IMR-90 (cell line): Measurements from ENCODE around the gene HIRA. TPM values are rescaled to one million over a fixed set of nuclear protein-coding genes. Genes with fewer than 3 reads are reported as not detected.

ENCODE experiments used
- ATAC-seq: fragments of 200-7000 bp; cut with Tn5 transposase; 2 replicates; pipeline ENCODE4 v1.9.1; 2020; ENCODE audit warnings: low read depth, mild to moderate bottlenecking, moderate library complexity
- BruUV-seq: library from RNA; stranded (reverse); fragments of 400-500 nt; replicated peaks from 2 replicates; lab custom pipeline; 2021; lab: Mats Ljungman, UMichigan
- CTCF ChIA-PET: fragments of 300-600 bp; formaldehyde crosslinking; extraction: SDS; loops from one replicate; lab custom pipeline; 2021; ENCODE audit warnings: antibody characterized with exemption; lab: Yijun Ruan, JAX
- POLR2A ChIA-PET: fragments of 300-600 bp; sonication (Branson Sonifier 250); formaldehyde crosslinking; loops from one replicate; lab custom pipeline; 2022; ENCODE audit warnings: antibody characterized with exemption; ENCODE audit not compliant: unreplicated experiment; lab: Charles Lee
- DNase-seq: peaks from one replicate; pipeline ENCODE4 v3.0.0; 2013
- H2AFZ ChIP-seq: replicated peaks from 2 replicates; pipeline ENCODE3; 2013; ENCODE audit warnings: low read length, mild to moderate bottlenecking; ENCODE audit not compliant: poor library complexity
- H2AK5ac ChIP-seq: 2 replicates; pipeline ENCODE4 v1.6.1; 2013; ENCODE audit warnings: low read depth, low read length, inconsistent platforms
- H2AK9ac ChIP-seq: replicated peaks from 2 replicates; pipeline ENCODE3; 2013; ENCODE audit warnings: mild to moderate bottlenecking, low read depth, low read length, moderate library complexity; ENCODE audit not compliant: poor library complexity
- H2BK120ac ChIP-seq: 2 replicates; pipeline ENCODE4 v1.6.1; 2013; ENCODE audit warnings: low read depth, low read length, inconsistent platforms
- H2BK15ac ChIP-seq: 3 replicates; pipeline ENCODE4 v1.6.1; 2013; ENCODE audit warnings: low read depth, low read length, inconsistent platforms
- H2BK20ac ChIP-seq: 2 replicates; pipeline ENCODE4 v1.6.1; 2013; ENCODE audit warnings: low read depth, mild to moderate bottlenecking, inconsistent platforms, low read length, moderate library complexity
- H2BK5ac ChIP-seq: 2 replicates; pipeline ENCODE4 v1.6.1; 2013; ENCODE audit warnings: mild to moderate bottlenecking, low read depth, low read length, inconsistent platforms; ENCODE audit not compliant: poor library complexity, severe bottlenecking
- H3K14ac ChIP-seq: replicated peaks from 2 replicates; pipeline ENCODE4 v1.6.1; 2013; ENCODE audit warnings: low read depth, low read length, inconsistent platforms
- H3K18ac ChIP-seq: 2 replicates; pipeline ENCODE4 v1.6.1; 2013; ENCODE audit warnings: low read depth, low read length, control low read depth
- H3K23ac ChIP-seq: 2 replicates; pipeline ENCODE4 v1.6.1; 2013; ENCODE audit warnings: low read depth, low read length, inconsistent platforms
- H3K27ac ChIP-seq: 2 replicates; pipeline ENCODE4 v1.5.1; 2013; ENCODE audit warnings: mild to moderate bottlenecking, control low read depth, low read length; ENCODE audit not compliant: insufficient read depth
- H3K27me3 ChIP-seq: 2 replicates; pipeline ENCODE4 v1.6.1; 2013; ENCODE audit warnings: low read length; ENCODE audit not compliant: control insufficient read depth, insufficient read depth
- H3K36me3 ChIP-seq: 2 replicates; pipeline ENCODE4 v1.6.1; 2013; ENCODE audit warnings: low read length, mixed read lengths; ENCODE audit not compliant: control insufficient read depth, insufficient read depth
- H3K4ac ChIP-seq: 2 replicates; pipeline ENCODE4 v1.6.1; 2013; ENCODE audit warnings: low read depth, low read length, inconsistent platforms
- H3K4me1 ChIP-seq: 2 replicates; pipeline ENCODE4 v1.6.1; 2013; ENCODE audit warnings: low read length, mixed read lengths; ENCODE audit not compliant: control insufficient read depth, insufficient read depth
- H3K4me2 ChIP-seq: 2 replicates; pipeline ENCODE4 v1.6.1; 2013; ENCODE audit warnings: low read depth, mild to moderate bottlenecking, control low read depth, low read length, moderate library complexity
- H3K4me3 ChIP-seq: 2 replicates; pipeline ENCODE4 v1.5.1; 2013; ENCODE audit warnings: low read depth, mild to moderate bottlenecking, control low read depth, low read length, moderate library complexity; ENCODE audit not compliant: insufficient read depth
- H3K56ac ChIP-seq: 2 replicates; pipeline ENCODE4 v1.6.1; 2013; ENCODE audit warnings: low read length, inconsistent platforms; ENCODE audit not compliant: insufficient read depth; ENCODE audit errors: extremely low read depth
- H3K79me1 ChIP-seq, 2 experiments: 2 replicates each; pipeline ENCODE4 v1.6.1; 2013; ENCODE audit warnings: low read length in 2 of 2, inconsistent platforms in 1 of 2, low read depth in 1 of 2
- H3K9ac ChIP-seq: 2 replicates; pipeline ENCODE4 v1.6.1; 2013; ENCODE audit warnings: low read depth, low read length, control low read depth
- H3K9me1 ChIP-seq: 2 replicates; pipeline ENCODE4 v1.6.1; 2013; ENCODE audit warnings: low read length, inconsistent platforms; ENCODE audit not compliant: insufficient read depth
- H3K9me3 ChIP-seq: 2 replicates; pipeline ENCODE4 v1.6.1; 2013; ENCODE audit warnings: low read length; ENCODE audit not compliant: control insufficient read depth, insufficient read depth
- H4K20me1 ChIP-seq: 2 replicates; pipeline ENCODE4 v1.6.1; 2013; ENCODE audit warnings: low read length, inconsistent platforms; ENCODE audit not compliant: insufficient read depth
- H4K5ac ChIP-seq: 2 replicates; pipeline ENCODE4 v1.6.1; 2013; ENCODE audit warnings: mild to moderate bottlenecking, low read depth, low read length, control low read depth
- H4K8ac ChIP-seq, 2 experiments: 2 replicates each; pipeline ENCODE4 v1.6.1; 2013; ENCODE audit warnings: low read depth in 2 of 2, low read length in 2 of 2, control low read depth in 1 of 2, inconsistent platforms in 1 of 2
- H4K91ac ChIP-seq: 2 replicates; pipeline ENCODE4 v1.6.1; 2013; ENCODE audit warnings: low read depth, low read length, inconsistent platforms; ENCODE audit not compliant: insufficient read depth
- FOS ChIP-seq: fragments of 150-350 bp; IDR thresholded peaks from 2 replicates; pipeline ENCODE4 v1.6.1; 2016; ENCODE audit warnings: low read depth, low read length
- MAZ ChIP-seq: IDR thresholded peaks from 2 replicates; pipeline ENCODE4 v1.6.1; 2012; ENCODE audit warnings: low read depth, mild to moderate bottlenecking, low read length, improper control_type of control experiment, moderate library complexity, borderline replicate concordance
- POLR2A ChIP-seq: IDR thresholded peaks from 2 replicates; pipeline ENCODE4 v1.6.1; 2012; ENCODE audit warnings: mild to moderate bottlenecking, low read depth, low read length
- RCOR1 ChIP-seq: IDR thresholded peaks from 2 replicates; pipeline ENCODE4 v1.6.1; 2012; ENCODE audit warnings: mild to moderate bottlenecking, low read length, improper control_type of control experiment; ENCODE audit not compliant: insufficient replicate concordance
- RFX5 ChIP-seq: IDR thresholded peaks from 2 replicates; pipeline ENCODE4 v1.8.0; 2012; ENCODE audit warnings: low read depth, mild to moderate bottlenecking, low read length, moderate library complexity
- SMC3 ChIP-seq: fragments of 150-350 bp; IDR thresholded peaks from 2 replicates; pipeline ENCODE4 v1.6.1; 2016; ENCODE audit warnings: low read depth, mild to moderate bottlenecking, antibody characterized with exemption, low read length, moderate library complexity
- USF2 ChIP-seq: fragments of 150-350 bp; IDR thresholded peaks from 2 replicates; pipeline ENCODE4 v1.6.1; 2017; ENCODE audit warnings: mild to moderate bottlenecking, antibody characterized with exemption, low read length, low read depth
- WGBS, 2 experiments: methylation state at CpG; one replicate each; pipeline versions ENCODE4 v1.1.5 to v1.1.7; 2013; ENCODE audit warnings: missing lambda C conversion rate in 2 of 2; ENCODE audit not compliant: insufficient read length in 1 of 2; ENCODE audit errors: extremely low coverage in 2 of 2; 5-methylcytosine and 5-hydroxymethylcytosine counted together
- dilution Hi-C: fragments of 300-500 bp; cut with HindIII; formaldehyde crosslinking; loops from one replicate; pipeline ENCODE4 v1.14.3; 2018; ENCODE audit warnings: low sequenced_read_pairs; ENCODE audit not compliant: unreplicated experiment
- in situ Hi-C: fragments of 300-500 bp; cut with MboI; formaldehyde crosslinking; loops from 3 replicates; pipeline ENCODE4 v1.14.3; 2019; ENCODE audit warnings: low sequenced_read_pairs, inconsistent platforms, mixed read lengths
- intact Hi-C: fragments of 100-400 bp; cut with micrococcal nuclease; formaldehyde crosslinking; loops from 2 replicates; pipeline ENCODE4 v1.10.0; 2022
- polyA plus RNA-seq, 3 experiments: library from polyadenylated mRNA; depleted of rRNA; stranded (reverse); fragments of >200 nt; gene quantifications; 2 replicates each; pipeline ENCODE4 v1.2.3, GENCODE V29; 2012; ENCODE audit warnings: low replicate concordance in 1 of 3
- total RNA-seq: library from RNA; depleted of rRNA; stranded (reverse); fragments of >200 nt; gene quantifications from 2 replicates; pipeline ENCODE4 v1.2.3, GENCODE V29; 2012

The HIRA gene
- total and polyA plus RNA-seq, 2 of the 4 experiments (the other 2 are of a cell fraction) = 14.5 to 24.2 TPM

GRCh38 chr22:19448076-19448607, 16.6 kb upstream of the HIRA start:
- peak overlapping the region; percentile 96 for H2AFZ ChIP-seq
- H3K4ac ChIP-seq = peak overlapping the region; percentile 76
- H4K8ac ChIP-seq = peak overlapping the region; percentile 77 to 91
- peaks cover 27% of the 10 kb centered on the region for H3K36me3 ChIP-seq
- ATAC-seq (peak; percentile 62), DNase-seq (peak; percentile 43)
- H2BK5ac ChIP-seq = peak overlapping the region; percentile 58
- H3K9ac ChIP-seq = peak overlapping the region; percentile 84
- peak overlapping the region; percentile 67 for H3K27ac ChIP-seq
- no TSS peak for BruUV-seq
- WGBS, 2 experiments = 10% methylated on average over 6 of the region's 14 CpGs; no CpG with 5 or more reads in 1 of the 2 experiments
- H3K18ac ChIP-seq = peak overlapping the region; percentile 16; the same call in 1 of the 2 replicates
- H2AK9ac ChIP-seq = peak overlapping the region; percentile 56
- TF ChIP-seq RCOR1 (no peak), FOS (no peak), POLR2A (no peak), MAZ (no peak), USF2 (no peak), RFX5 (no peak), SMC3 (no peak)
- H3K4me1 ChIP-seq = peaks cover 9% of the 10 kb centered on the region
- peaks cover 10% of the 10 kb centered on the region for H3K9me1 ChIP-seq
- H4K91ac ChIP-seq = peak overlapping the region; percentile 50; the same call in 1 of the 2 replicates
- dilution Hi-C loops = no loop called here
- no peak overlapping the region for H2BK15ac ChIP-seq
- peak overlapping the region; percentile 98 for H3K4me2 ChIP-seq
- H3K27me3 ChIP-seq = no peaks in the 10 kb centered on the region
- H4K5ac ChIP-seq = peak overlapping the region; percentile 58
- intact Hi-C loops = no loop called here
- in situ Hi-C loops = loop anchor here (10.0 kb wide), 1 partner anchor 63 kb away; no protein-coding TSS in a partner anchor
- peak overlapping the region; percentile 55 for H2AK5ac ChIP-seq
- peak overlapping the region; percentile 26; the same call in 1 of the 2 replicates for H3K56ac ChIP-seq
- ChIA-PET POLR2A (no interaction called here), CTCF (no interaction called here)
- 0 out of 2 replicates have a peak, but pooled peaks cover 5% of the 10 kb centered on the region for H4K20me1 ChIP-seq
- no peaks in the 10 kb centered on the region for H3K9me3 ChIP-seq
- peak overlapping the region; percentile 91 for H3K23ac ChIP-seq
- peaks cover 23 to 35% of the 10 kb centered on the region in 2 experiments; a peak in 3 of 4 replicates for H3K79me1 ChIP-seq
- H3K14ac ChIP-seq = peak overlapping the region; percentile 83
- H3K4me3 ChIP-seq = peak overlapping the region; percentile 81
- no peak overlapping the region for H2BK20ac ChIP-seq
- peak overlapping the region; percentile 25; the same call in 1 of the 2 replicates for H2BK120ac ChIP-seq
